ENCODE results near the gene NAAA. TPM values are rescaled to one million over a fixed set of nuclear protein-coding genes. Genes with fewer than 3 reads are reported as not detected.
"Not testable (repeated sequence)": the region's sequence is repeated elsewhere in the genome, so short reads cannot be mapped to it uniquely, and the experiment has no call there.

The NAAA gene
- total RNA-seq, 8 experiments from 2014 or later = 2.7 to 54.6 (median 9.0) TPM

GRCh38 chr4:75912968-75913367 is 27.8 kb downstream of the NAAA start:
- H3K4me1 ChIP-seq (replicated peaks in 1 of 2) = no peaks in the 10 kb centered on the region
- no peak overlapping the region for H3K4me3 ChIP-seq
- ATAC-seq (replicated peaks in 6 of 8) = no peak
- no peak overlapping the region for H3K27ac ChIP-seq
- 0 to 100% (median 63%) methylated on average over 1 to 6 of the region's 6 CpGs for WGBS, 10 experiments
- in situ Hi-C loops (cut with MboI; ENCODE audit: low pct_unique_long_range_greater_than_20kb in 2 of 9, low sequenced_read_pairs in 9 of 9, unreplicated experiment in 9 of 9) = no loop called here

GRCh38 chr4:75910831-75911230 is 30.0 kb downstream of the NAAA start:
- in situ Hi-C loops (cut with MboI; ENCODE audit: low pct_unique_long_range_greater_than_20kb in 2 of 9, low sequenced_read_pairs in 9 of 9, unreplicated experiment in 9 of 9); ATAC-seq (replicated peaks in 6 of 8): not testable (repeated sequence)
- WGBS, 10 experiments = 33 to 100% (median 69%) methylated on average over 1 to 6 of the region's 6 CpGs; no CpG with 5 or more reads in 2 of the 10 experiments

GRCh38 chr4:75909405-75909804 is 31.4 kb downstream of the NAAA start:
- Histone ChIP-seq H3K4me1 (replicated peaks in 1 of 2) (no peaks in the 10 kb centered on the region), H3K4me3 (no peak overlapping the region), H3K27ac (no peak overlapping the region)
- peak in 1 of 8 experiments; percentile 16 for ATAC-seq (replicated peaks in 6 of 8)
- 42 to 100% (median 76%) methylated on average over 1 to 5 of the region's 5 CpGs for WGBS, 10 experiments
- in situ Hi-C loops (cut with MboI; ENCODE audit: low pct_unique_long_range_greater_than_20kb in 2 of 9, low sequenced_read_pairs in 9 of 9, unreplicated experiment in 9 of 9) = no loop called here

More at GRCh38 chr4:75910831-75911230, 30.0 kb downstream of the NAAA start:
- H3K4me3 ChIP-seq; H3K27ac ChIP-seq; H3K4me1 ChIP-seq (replicated peaks in 1 of 2): not testable (repeated sequence)

DNA sequence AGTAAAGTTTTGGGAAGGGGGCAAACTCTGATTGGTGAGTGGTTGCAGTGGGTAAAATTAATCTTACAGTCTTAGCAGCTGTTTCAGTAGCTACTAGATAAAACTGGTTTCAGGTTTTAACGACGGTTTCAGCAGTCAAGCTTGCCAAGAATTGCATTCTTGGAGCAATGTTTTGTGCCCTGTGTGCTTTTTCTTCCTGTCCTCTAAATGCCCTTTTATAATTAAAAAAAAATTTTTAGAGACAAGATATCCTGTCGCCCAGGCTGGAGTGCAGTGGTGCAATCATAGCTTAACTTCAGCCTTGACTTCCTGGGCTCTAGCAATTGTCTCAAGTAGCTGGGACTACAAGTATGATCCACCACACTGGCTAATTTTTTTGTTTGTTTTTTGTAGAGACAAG is 32.3 kb downstream of the NAAA start:
- WGBS, 10 experiments = 0 to 83% (median 59%) methylated on average over 1 to 3 of the region's 3 CpGs
- in situ Hi-C loops (cut with MboI; ENCODE audit: low pct_unique_long_range_greater_than_20kb in 2 of 9, low sequenced_read_pairs in 9 of 9, unreplicated experiment in 9 of 9) = no loop called here
- ATAC-seq (replicated peaks in 6 of 8) = no peak
- no peak overlapping the region for H3K27ac ChIP-seq
- H3K4me3 ChIP-seq = no peak overlapping the region
- H3K4me1 ChIP-seq (replicated peaks in 1 of 2) = no peaks in the 10 kb centered on the region

DNA sequence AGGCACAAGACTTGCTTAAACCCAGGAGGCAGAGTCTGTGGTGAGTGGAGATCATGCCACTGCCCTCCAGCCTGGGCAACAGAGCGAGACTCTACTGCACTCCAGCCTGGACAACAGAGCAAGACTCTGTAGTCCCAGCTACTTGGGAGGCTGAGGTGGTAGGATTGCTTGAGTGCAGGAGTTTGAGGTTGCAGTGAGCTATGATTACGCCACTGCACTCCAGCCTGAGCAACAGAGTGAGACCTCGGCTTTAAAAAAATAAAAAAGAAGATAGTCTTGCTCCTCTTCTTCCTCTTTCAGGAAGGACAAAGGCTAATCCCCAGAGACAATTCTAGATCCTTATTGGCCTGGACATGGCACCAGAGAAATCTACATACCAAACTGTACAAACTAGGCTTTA is 32.8 kb downstream of the NAAA start:
- 20 to 100% (median 70%) methylated on average over 1 to 3 of the region's 3 CpGs; no CpG with 5 or more reads in 3 of the 10 experiments for WGBS, 10 experiments
- Histone ChIP-seq H3K4me3 (no peak overlapping the region), H3K4me1 (replicated peaks in 1 of 2) (no peaks in the 10 kb centered on the region), H3K27ac (no peak overlapping the region)
- no peak for ATAC-seq (replicated peaks in 6 of 8)
- in situ Hi-C loops (cut with MboI; ENCODE audit: low pct_unique_long_range_greater_than_20kb in 2 of 9, low sequenced_read_pairs in 9 of 9, unreplicated experiment in 9 of 9) = no loop called here

GRCh38 chr4:75904076-75904475 is 36.7 kb downstream of the NAAA start:
- in situ Hi-C loops (cut with MboI; ENCODE audit: low pct_unique_long_range_greater_than_20kb in 2 of 9, low sequenced_read_pairs in 9 of 9, unreplicated experiment in 9 of 9) = no loop called here
- Histone ChIP-seq H3K4me3 (no peak overlapping the region), H3K4me1 (replicated peaks in 1 of 2) (no peaks in the 10 kb centered on the region), H3K27ac (no peak overlapping the region)
- 44 to 93% (median 78%) methylated on average over 1 to 4 of the region's 5 CpGs for WGBS, 10 experiments
- no peak for ATAC-seq (replicated peaks in 6 of 8)

- H3K4me3 ChIP-seq = no peak within 1 kb of the TSS
- H3K27ac ChIP-seq = no peak within 1 kb of the TSS
- in situ Hi-C loops (cut with MboI; ENCODE audit: low pct_unique_long_range_greater_than_20kb in 2 of 9, low sequenced_read_pairs in 9 of 9, unreplicated experiment in 9 of 9) = no loop called here
- WGBS, 10 experiments = 0 to 87% (median 80%) methylated on average over 1 to 4 of the region's 5 CpGs; no CpG with 5 or more reads in 4 of the 10 experiments
- no peak for ATAC-seq (replicated peaks in 6 of 8)
- H3K4me1 ChIP-seq (replicated peaks in 1 of 2) = no peaks in the 10 kb centered on the region
These were observed 38.5 kb downstream of the NAAA start, which contains the start of gene PPEF2 for GRCh38 chr4:75902352-75902751. Gene PPEF2, minus strand, starts transcription at chr4:75902452. Its CDS starts 6,127 bp downstream, at chr4:75896325.

- H3K4me3 ChIP-seq = no peak overlapping the region
- H3K27ac ChIP-seq = no peak overlapping the region
- in situ Hi-C loops (cut with MboI; ENCODE audit: low pct_unique_long_range_greater_than_20kb in 2 of 9, low sequenced_read_pairs in 9 of 9, unreplicated experiment in 9 of 9) = no loop called here
- H3K4me1 ChIP-seq (replicated peaks in 1 of 2) = no peaks in the 10 kb centered on the region
- no peak for ATAC-seq (replicated peaks in 6 of 8)
These were observed 42.3 kb downstream of the NAAA start for GRCh38 chr4:75898536-75898935.

DNA sequence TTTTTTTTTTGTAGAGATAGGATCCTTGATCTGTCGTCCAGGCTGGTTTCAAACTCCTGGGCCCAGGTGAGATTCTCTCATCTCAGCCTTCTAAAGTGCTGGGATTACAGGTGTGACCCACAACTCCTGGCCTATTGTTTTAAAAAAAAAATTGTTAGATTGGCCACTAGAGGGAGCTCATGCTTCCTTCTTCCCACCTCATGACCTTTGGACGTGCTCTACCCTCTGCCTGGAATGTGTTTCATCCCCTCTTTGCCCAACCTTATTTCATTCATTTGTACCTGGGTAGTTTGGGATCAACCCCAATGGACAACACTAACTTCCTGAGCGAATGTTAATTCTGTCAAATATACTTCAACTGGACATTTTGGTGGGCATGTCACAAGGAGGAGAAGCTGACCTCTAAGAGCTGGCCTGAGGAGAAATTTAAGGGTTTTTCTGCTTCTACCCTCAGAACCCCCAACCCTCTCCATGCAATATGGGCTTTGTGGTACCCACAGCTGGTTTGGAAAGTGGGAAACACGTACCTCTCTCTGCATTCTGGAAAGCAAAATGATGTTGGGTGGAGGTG is 45.0 kb downstream of the NAAA start:
- Histone ChIP-seq H3K4me1 (replicated peaks in 1 of 2) (no peaks in the 10 kb centered on the region), H3K4me3 (no peak overlapping the region), H3K27ac (no peak overlapping the region)
- peak in 3 of 8 experiments; percentile 69 to 80 (median 74) for ATAC-seq (replicated peaks in 6 of 8)
- WGBS, 10 experiments = 0 to 83% (median 44%) methylated on average over 1 to 3 of the region's 4 CpGs; no CpG with 5 or more reads in 1 of the 10 experiments
- in situ Hi-C loops (cut with MboI; ENCODE audit: low pct_unique_long_range_greater_than_20kb in 2 of 9, low sequenced_read_pairs in 9 of 9, unreplicated experiment in 9 of 9) = no loop called here

DNA sequence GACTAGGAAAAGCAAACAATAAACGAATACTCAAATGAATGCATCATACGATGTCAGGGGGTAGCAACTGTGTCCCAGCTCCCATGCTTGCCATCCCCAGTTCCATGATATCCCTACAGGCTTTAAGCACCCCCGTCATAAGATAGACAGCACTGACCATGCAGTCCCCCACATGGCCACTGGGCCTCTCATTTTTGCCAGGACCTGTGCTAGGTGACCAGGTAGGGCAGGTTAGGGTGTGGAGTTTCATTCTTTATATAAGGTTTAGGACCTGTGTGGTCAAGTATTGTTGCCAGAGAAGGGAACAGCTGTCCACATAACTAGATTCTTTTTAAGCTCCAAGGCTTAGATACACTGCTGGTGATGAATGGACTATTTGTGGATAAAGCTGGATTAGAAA is 48.3 kb downstream of the NAAA start:
- H3K27ac ChIP-seq = no peak overlapping the region
- WGBS, 10 experiments = 50 to 93% (median 79%) methylated on average over 1 to 3 of the region's 3 CpGs; no CpG with 5 or more reads in 4 of the 10 experiments
- no peaks in the 10 kb centered on the region for H3K4me1 ChIP-seq (replicated peaks in 1 of 2)
- peak in 1 of 8 experiments; percentile 55 for ATAC-seq (replicated peaks in 6 of 8)
- in situ Hi-C loops (cut with MboI; ENCODE audit: low pct_unique_long_range_greater_than_20kb in 2 of 9, low sequenced_read_pairs in 9 of 9, unreplicated experiment in 9 of 9) = no loop called here
- no peak overlapping the region for H3K4me3 ChIP-seq

GRCh38 chr4:75891611-75892010 is 49.2 kb downstream of the NAAA start:
- WGBS, 10 experiments = 59 to 100% (median 90%) methylated on average over 1 to 8 of the region's 14 CpGs; no CpG with 5 or more reads in 3 of the 10 experiments
- Histone ChIP-seq H3K4me1 (replicated peaks in 1 of 2) (no peaks in the 10 kb centered on the region), H3K4me3 (no peak overlapping the region), H3K27ac (no peak overlapping the region)
- no peak for ATAC-seq (replicated peaks in 6 of 8)
- in situ Hi-C loops (cut with MboI; ENCODE audit: low pct_unique_long_range_greater_than_20kb in 2 of 9, low sequenced_read_pairs in 9 of 9, unreplicated experiment in 9 of 9) = no loop called here

DNA sequence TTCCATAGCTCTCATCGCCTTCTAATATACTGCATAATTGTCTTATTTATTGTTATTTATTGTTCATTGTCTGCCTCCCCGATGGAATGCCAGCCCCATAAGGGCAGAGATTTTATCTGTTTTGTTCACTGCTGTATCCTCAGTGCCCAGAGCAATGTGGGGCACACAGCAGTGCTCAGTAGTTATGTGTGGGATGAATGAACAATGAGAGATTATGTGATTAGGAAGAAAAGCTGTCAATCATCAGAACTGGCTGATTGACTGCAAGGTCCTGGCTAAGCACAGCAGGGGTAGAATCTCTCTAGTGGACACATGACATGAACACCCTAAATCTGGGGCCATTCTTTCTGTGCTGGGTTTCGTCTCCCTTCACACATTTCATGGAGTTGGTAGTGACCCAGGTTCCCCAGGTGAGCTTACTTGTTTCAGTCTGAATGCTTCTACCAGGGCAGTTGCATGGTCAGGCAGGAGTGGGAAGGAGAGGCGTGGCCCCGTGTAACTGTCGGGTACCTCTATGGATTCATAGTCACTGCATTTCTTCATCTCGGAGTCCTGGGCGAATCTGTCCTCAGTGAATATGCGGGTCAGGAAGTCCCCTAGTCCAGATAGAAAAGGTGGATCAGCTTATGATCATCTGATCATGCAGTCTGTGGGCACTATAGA is 51.1 kb downstream of the NAAA start:
- 57 to 100% (median 80%) methylated on average over 1 to 8 of the region's 9 CpGs for WGBS, 10 experiments

DNA sequence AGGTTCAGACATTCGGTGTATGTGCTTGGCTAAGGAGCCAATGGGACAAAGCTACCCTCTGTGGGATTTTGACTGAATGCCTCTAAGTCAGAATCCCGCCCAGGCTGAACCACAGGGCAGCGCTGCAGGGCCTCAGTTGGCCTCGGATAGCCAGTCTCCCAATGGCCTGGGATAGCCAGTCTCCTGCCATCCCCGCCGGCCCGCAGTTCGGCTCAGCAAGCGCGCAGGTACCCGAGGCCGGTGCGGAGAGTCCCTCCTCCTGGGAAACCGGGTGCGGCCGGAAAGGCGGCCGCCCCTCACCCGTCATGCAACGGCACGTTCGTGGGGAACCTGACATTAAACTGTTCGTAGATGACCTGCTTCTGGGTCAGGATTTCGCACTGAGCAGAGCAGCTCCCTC is 54.7 kb downstream of the NAAA start:
- in situ Hi-C loops (cut with MboI; ENCODE audit: low pct_unique_long_range_greater_than_20kb in 2 of 9, low sequenced_read_pairs in 9 of 9, unreplicated experiment in 9 of 9) = no loop called here
- 38 to 100% (median 90%) methylated on average over 1 to 19 of the region's 24 CpGs; no CpG with 5 or more reads in 3 of the 10 experiments for WGBS, 10 experiments
- Histone ChIP-seq H3K4me1 (replicated peaks in 1 of 2) (no peaks in the 10 kb centered on the region), H3K4me3 (no peak overlapping the region), H3K27ac (no peak overlapping the region)
- ATAC-seq (replicated peaks in 6 of 8) = no peak

More for the DNA sequence above, 51.1 kb downstream of the NAAA start:
- ATAC-seq (replicated peaks in 6 of 8) = no peak
- in situ Hi-C loops (cut with MboI; ENCODE audit: low pct_unique_long_range_greater_than_20kb in 2 of 9, low sequenced_read_pairs in 9 of 9, unreplicated experiment in 9 of 9) = no loop called here
- H3K4me3 ChIP-seq = no peak overlapping the region
- no peak overlapping the region for H3K27ac ChIP-seq
- no peaks in the 10 kb centered on the region for H3K4me1 ChIP-seq (replicated peaks in 1 of 2)

DNA sequence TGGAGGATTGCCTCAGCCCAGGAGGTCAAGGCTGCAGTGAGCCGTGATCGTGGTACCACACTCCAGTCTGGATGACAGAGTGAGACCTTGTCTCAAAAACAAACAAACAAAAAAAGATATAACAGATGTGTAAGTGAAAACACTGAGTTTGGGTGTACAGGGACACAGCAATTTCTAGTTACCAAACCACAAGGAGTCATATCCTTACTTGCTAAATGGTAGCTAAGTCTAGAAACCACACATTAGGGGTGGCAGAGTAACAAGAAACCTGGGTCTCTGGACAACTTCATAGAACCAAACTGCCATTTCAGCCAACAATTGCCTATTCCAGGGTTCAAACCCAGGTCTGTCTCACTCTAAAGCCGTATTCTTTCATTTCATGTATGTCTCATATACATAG is 59.3 kb downstream of the NAAA start:
- ATAC-seq (replicated peaks in 6 of 8) = no peak
- 0 to 100% (median 68%) methylated on average over 1 to 3 of the region's 3 CpGs; no CpG with 5 or more reads in 2 of the 10 experiments for WGBS, 10 experiments
- no peak overlapping the region for H3K27ac ChIP-seq
- in situ Hi-C loops (cut with MboI; ENCODE audit: low pct_unique_long_range_greater_than_20kb in 2 of 9, low sequenced_read_pairs in 9 of 9, unreplicated experiment in 9 of 9) = no loop called here
- H3K4me3 ChIP-seq = no peak overlapping the region
- H3K4me1 ChIP-seq (replicated peaks in 1 of 2) = peaks cover 0 to 8% of the 10 kb centered on the region in 2 donors
